Neural progenitor cell (in vitro differentiated cells): ENCODE measurements around the gene ABCB6. TPM values are rescaled to one million over a fixed set of nuclear protein-coding genes. Genes with fewer than 3 reads are reported as not detected.
A peak's percentile ranks its signal among the peaks of the same experiment; 100 is the strongest.

Source experiments
- DNase-seq: peaks from one replicate; pipeline ENCODE4 v3.0.0-alpha.2; 2016; ENCODE audit warnings: low spot score
- H2AFZ ChIP-seq: fragments of 200-600 bp; sonication (generic); replicated peaks from 2 replicates; pipeline ENCODE4 v1.6.1; 2016; ENCODE audit warnings: antibody characterized with exemption
- H3F3A ChIP-seq: fragments of 200-600 bp; sonication (generic); 2 replicates; pipeline ENCODE4 v1.6.1; 2016; ENCODE audit warnings: antibody characterized with exemption, low read depth
- H3K27ac ChIP-seq: fragments of 200-600 bp; sonication (generic); 2 replicates; pipeline ENCODE4 v1.5.1; 2016; ENCODE audit warnings: mild to moderate bottlenecking
- H3K27me3 ChIP-seq: fragments of 200-600 bp; sonication (generic); 2 replicates; pipeline ENCODE4 v1.6.1; 2016; ENCODE audit warnings: mild to moderate bottlenecking, moderate library complexity
- H3K36me3 ChIP-seq: fragments of 200-600 bp; sonication (generic); 2 replicates; pipeline ENCODE4 v1.5.1; 2016
- H3K4me1 ChIP-seq: fragments of 200-600 bp; sonication (generic); 2 replicates; pipeline ENCODE4 v1.6.1; 2016; ENCODE audit warnings: mixed run types
- H3K4me2 ChIP-seq: fragments of 200-600 bp; sonication (generic); 2 replicates; pipeline ENCODE4 v1.6.1; 2016
- H3K4me3 ChIP-seq: fragments of 200-600 bp; sonication (generic); 2 replicates; pipeline ENCODE4 v1.5.1; 2016
- H3K79me2 ChIP-seq: fragments of 200-600 bp; sonication (generic); 2 replicates; pipeline ENCODE4 v1.6.1; 2016; ENCODE audit warnings: low read depth
- H3K9ac ChIP-seq: fragments of 200-600 bp; sonication (generic); 2 replicates; pipeline ENCODE4 v1.6.1; 2016
- H3K9me3 ChIP-seq: fragments of 200-600 bp; sonication (generic); 2 replicates; pipeline ENCODE4 v1.5.1; 2016; ENCODE audit warnings: low read depth
- H4K20me1 ChIP-seq: fragments of 200-600 bp; sonication (generic); 2 replicates; pipeline ENCODE4 v1.6.1; 2016; ENCODE audit warnings: low read depth
- H3K27ac Mint-ChIP-seq: 3 replicates; pipeline ENCODE4 v1.8.0; 2021; ENCODE audit warnings: mixed read lengths
- H3K27me3 Mint-ChIP-seq: 2 replicates; pipeline ENCODE4 v1.8.0; 2022; ENCODE audit warnings: low read depth, mild to moderate bottlenecking, inconsistent platforms, moderate library complexity, mixed read lengths; ENCODE audit not compliant: insufficient read depth
- H3K36me3 Mint-ChIP-seq: 3 replicates; pipeline ENCODE4 v1.8.0; 2021; ENCODE audit warnings: mixed read lengths
- H3K4me1 Mint-ChIP-seq: 3 replicates; pipeline ENCODE4 v1.8.0; 2021; ENCODE audit warnings: mixed read lengths
- H3K4me3 Mint-ChIP-seq: 3 replicates; pipeline ENCODE4 v1.8.0; 2021; ENCODE audit warnings: mild to moderate bottlenecking, moderate library complexity, mixed read lengths
- H3K9me3 Mint-ChIP-seq: 3 replicates; pipeline ENCODE4 v1.8.0; 2020; ENCODE audit warnings: mixed read lengths
- EZH2 ChIP-seq: fragments of 200-600 bp; sonication (generic); IDR thresholded peaks from 2 replicates; pipeline ENCODE4 v1.6.1; 2017; ENCODE audit warnings: antibody characterized with exemption, mild to moderate bottlenecking, moderate library complexity
- EZH2phosphoT487 ChIP-seq: fragments of 200-600 bp; sonication (generic); IDR thresholded peaks from 2 replicates; pipeline ENCODE4 v1.6.1; 2017; ENCODE audit warnings: antibody characterized with exemption
- total RNA-seq: library from RNA; depleted of rRNA; stranded (reverse); fragments of >200 nt; gene quantifications from 2 replicates; pipeline ENCODE4 v1.2.3, GENCODE V29; 2015; ENCODE audit warnings: low replicate concordance
- TF ChIP-seq, protein P1 (sequence below): fragments of 200-600 bp; sonication (generic); IDR thresholded peaks from 2 replicates; pipeline ENCODE4 v1.5.1; 2017; ENCODE audit warnings: antibody characterized with exemption, mild to moderate bottlenecking

ABCB6 gene
- total RNA-seq, 1 donor from 2014 or later, result 14.3 TPM

DNA sequence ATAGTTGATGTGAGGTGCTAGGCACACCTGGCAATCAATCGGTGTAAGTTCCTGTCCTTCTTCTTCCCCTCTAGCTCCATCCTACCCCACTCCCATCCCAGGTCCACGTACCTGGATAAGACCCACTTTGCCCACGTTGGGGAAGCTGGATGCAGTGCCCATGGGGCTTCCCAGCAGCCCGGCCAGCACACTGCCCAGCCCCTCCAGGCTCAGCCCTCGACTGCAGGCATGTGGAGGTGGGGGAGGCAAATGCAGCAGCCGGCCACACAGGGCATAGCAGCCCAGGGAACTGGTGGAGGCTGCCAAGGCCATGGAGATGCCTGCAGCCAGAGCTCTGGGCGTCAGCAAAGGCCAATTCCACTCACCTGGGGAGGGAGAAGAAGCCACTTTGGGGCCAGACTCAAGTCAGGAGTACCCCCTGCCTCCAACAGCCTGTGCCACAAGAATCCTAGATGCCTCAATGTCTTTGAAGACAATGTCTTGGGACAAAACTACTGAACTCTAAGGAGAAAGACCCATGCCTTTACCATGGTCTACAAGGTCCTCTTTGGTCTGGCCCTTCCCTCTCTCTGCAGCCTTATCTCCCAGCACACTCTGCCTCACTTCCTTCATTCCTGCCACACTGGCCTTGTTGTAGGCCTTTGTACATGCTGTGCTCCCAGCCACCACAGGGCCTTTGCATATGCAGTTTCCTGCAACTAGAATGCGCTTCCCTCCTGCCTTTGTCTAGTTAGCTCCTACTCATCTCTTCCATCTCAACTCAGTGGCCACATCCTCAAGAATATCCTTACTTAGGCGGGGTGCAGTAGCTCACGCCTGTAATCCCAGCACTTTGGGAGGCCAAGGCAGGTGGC, 53.5 kb downstream of the ABCB6 start:
- Mint-ChIP-seq H3K4me1 (peaks cover 7% of the 10 kb centered on the region), H3K9me3 (no peaks in the 10 kb centered on the region), H3K27ac (peak overlapping the region; percentile 5), H3K4me3 (no peak overlapping the region), H3K36me3 (no peaks in the 10 kb centered on the region), H3K27me3 (peaks cover 3% of the 10 kb centered on the region)
- H2AFZ ChIP-seq, result no peak overlapping the region
- H3F3A ChIP-seq, result peaks cover 4% of the 10 kb centered on the region
- H3K36me3 ChIP-seq, result no peaks in the 10 kb centered on the region
- no peak overlapping the region for H3K27ac ChIP-seq
- no peaks in the 10 kb centered on the region for H4K20me1 ChIP-seq
- TF ChIP-seq EZH2phosphoT487 (no peak), EZH2 (no peak)
- TF ChIP-seq, protein P1, sequence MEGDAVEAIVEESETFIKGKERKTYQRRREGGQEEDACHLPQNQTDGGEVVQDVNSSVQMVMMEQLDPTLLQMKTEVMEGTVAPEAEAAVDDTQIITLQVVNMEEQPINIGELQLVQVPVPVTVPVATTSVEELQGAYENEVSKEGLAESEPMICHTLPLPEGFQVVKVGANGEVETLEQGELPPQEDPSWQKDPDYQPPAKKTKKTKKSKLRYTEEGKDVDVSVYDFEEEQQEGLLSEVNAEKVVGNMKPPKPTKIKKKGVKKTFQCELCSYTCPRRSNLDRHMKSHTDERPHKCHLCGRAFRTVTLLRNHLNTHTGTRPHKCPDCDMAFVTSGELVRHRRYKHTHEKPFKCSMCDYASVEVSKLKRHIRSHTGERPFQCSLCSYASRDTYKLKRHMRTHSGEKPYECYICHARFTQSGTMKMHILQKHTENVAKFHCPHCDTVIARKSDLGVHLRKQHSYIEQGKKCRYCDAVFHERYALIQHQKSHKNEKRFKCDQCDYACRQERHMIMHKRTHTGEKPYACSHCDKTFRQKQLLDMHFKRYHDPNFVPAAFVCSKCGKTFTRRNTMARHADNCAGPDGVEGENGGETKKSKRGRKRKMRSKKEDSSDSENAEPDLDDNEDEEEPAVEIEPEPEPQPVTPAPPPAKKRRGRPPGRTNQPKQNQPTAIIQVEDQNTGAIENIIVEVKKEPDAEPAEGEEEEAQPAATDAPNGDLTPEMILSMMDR, result no peak
- no peak overlapping the region for H3K4me3 ChIP-seq
- no peak for DNase-seq
- no peaks in the 10 kb centered on the region for H3K4me1 ChIP-seq
- no peak overlapping the region for H3K4me2 ChIP-seq
- no peaks in the 10 kb centered on the region for H3K79me2 ChIP-seq
- H3K27me3 ChIP-seq, result peaks cover 10% of the 10 kb centered on the region
- no peaks in the 10 kb centered on the region for H3K9me3 ChIP-seq
- H3K9ac ChIP-seq, result no peak overlapping the region

DNA sequence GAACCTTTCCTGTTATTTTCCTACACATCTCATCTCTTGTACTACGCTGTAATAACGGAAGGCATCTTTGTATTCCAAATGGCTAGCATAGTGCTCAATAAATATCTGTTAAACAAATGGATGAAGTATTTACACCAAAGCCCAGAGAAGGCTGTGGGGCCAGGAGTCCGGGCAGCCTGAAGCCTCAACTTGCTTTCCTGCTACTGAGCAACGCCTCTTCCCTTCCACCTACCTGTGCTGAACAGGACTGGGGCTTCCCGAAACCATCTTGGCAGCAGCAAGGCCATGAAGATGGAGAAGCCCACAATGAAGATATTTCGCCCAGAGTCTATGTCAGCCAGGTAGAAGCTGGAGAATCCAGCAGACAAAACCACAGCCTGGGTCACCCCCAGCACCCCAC, 55.6 kb downstream of the ABCB6 start:
- Mint-ChIP-seq H3K36me3 (no peaks in the 10 kb centered on the region), H3K4me1 (peaks cover 14% of the 10 kb centered on the region), H3K9me3 (no peaks in the 10 kb centered on the region), H3K27me3 (peaks cover 2% of the 10 kb centered on the region), H3K27ac (no peak overlapping the region), H3K4me3 (no peak overlapping the region)
- Histone ChIP-seq H3K79me2 (no peaks in the 10 kb centered on the region), H3F3A (peaks cover 8% of the 10 kb centered on the region), H3K27me3 (peaks cover 10% of the 10 kb centered on the region), H3K4me3 (no peak overlapping the region), H3K27ac (no peak overlapping the region), H3K9me3 (no peaks in the 10 kb centered on the region), H3K4me1 (no peaks in the 10 kb centered on the region), H2AFZ (no peak overlapping the region), H4K20me1 (peaks cover 10% of the 10 kb centered on the region), H3K4me2 (no peak overlapping the region), H3K9ac (no peak overlapping the region), H3K36me3 (no peaks in the 10 kb centered on the region)
- no peak for DNase-seq
- no peak for TF ChIP-seq EZH2phosphoT487
- TF ChIP-seq, protein P1, result no peak
- no peak for TF ChIP-seq EZH2

DNA sequence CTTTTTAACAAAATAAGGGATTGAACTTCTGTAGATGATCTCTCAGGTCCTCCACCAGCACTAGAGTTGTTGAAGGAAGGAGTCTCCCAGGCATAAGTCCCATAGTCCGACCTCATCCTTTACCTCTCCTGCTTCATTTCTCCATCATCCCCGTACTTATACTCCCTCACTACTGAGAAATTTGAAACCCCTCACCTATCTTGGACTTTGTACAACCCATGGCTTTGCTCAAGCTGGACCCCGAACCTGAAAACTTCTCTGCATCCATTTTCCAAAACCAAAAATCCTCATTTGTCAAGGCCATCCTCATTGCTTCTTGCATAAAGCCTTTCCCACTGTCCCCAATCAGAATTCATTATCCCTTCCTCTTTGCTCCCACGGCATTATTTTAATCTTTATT, 57.7 kb downstream of the ABCB6 start:
- Histone ChIP-seq H3K4me3 (peak overlapping the region; percentile 67), H3K9me3 (no peaks in the 10 kb centered on the region), H3K27me3 (peaks cover 10% of the 10 kb centered on the region), H2AFZ (peak overlapping the region; percentile 86), H3K9ac (no peak overlapping the region), H3K27ac (no peak overlapping the region), H4K20me1 (peaks cover 27% of the 10 kb centered on the region), H3K36me3 (no peaks in the 10 kb centered on the region), H3F3A (peaks cover 27% of the 10 kb centered on the region), H3K79me2 (no peaks in the 10 kb centered on the region), H3K4me1 (peaks cover 8% of the 10 kb centered on the region), H3K4me2 (peak overlapping the region; percentile 88)
- H3K27ac Mint-ChIP-seq, result no peak overlapping the region
- H3K9me3 Mint-ChIP-seq, result no peaks in the 10 kb centered on the region
- H3K4me3 Mint-ChIP-seq, result peak overlapping the region; percentile 93
- H3K36me3 Mint-ChIP-seq, result peaks cover 3% of the 10 kb centered on the region
- peaks cover 14% of the 10 kb centered on the region for H3K4me1 Mint-ChIP-seq
- TF ChIP-seq EZH2, result no peak
- no peak for TF ChIP-seq EZH2phosphoT487
- TF ChIP-seq, protein P1, result no peak
- no peak for DNase-seq
- H3K27me3 Mint-ChIP-seq, result no peaks in the 10 kb centered on the region
